HCT116 (cell line): ENCODE data around the gene CUBN. TPM values are rescaled to one million over a fixed set of nuclear protein-coding genes. Genes with fewer than 3 reads are reported as not detected.

ENCODE experiments used
- ATAC-seq: fragments of 200-7000 bp; cut with Tn5 transposase; 2 replicates; pipeline ENCODE4 v1.9.1; 2020; ENCODE audit warnings: mild to moderate bottlenecking, moderate library complexity
- BruUV-seq: library from RNA; stranded (reverse); fragments of 400-500 nt; replicated peaks from 2 replicates; lab custom pipeline; 2021; lab: Mats Ljungman, UMichigan
- CTCF ChIA-PET: fragments of 300-600 bp; sonication (Branson Sonifier 250); formaldehyde crosslinking; loops from one replicate; lab custom pipeline; 2021; ENCODE audit warnings: antibody characterized with exemption; lab: Charles Lee
- POLR2A ChIA-PET: fragments of 300-600, 350-600 bp; sonication (Branson Sonifier 250); formaldehyde crosslinking; loops from one replicate; lab custom pipeline; 2021; ENCODE audit warnings: antibody characterized with exemption; lab: Charles Lee
- RAD21 ChIA-PET, 2 experiments: fragments of 300-600 bp; sonication (Branson Sonifier 250); formaldehyde crosslinking; loops; one replicate each; lab custom pipeline; 2023; ENCODE audit warnings: low total read pairs in 2 of 2; ENCODE audit not compliant: uncharacterized antibody in 2 of 2, unreplicated experiment in 2 of 2, low non-redundant PET in 1 of 2; lab: Charles Lee
- DNase-seq: peaks from one replicate; pipeline ENCODE4 v3.0.0-alpha.2; 2010; ENCODE audit warnings: low read depth, low spot score
- H2AFZ ChIP-seq: fragments of 200-600 bp; shearing (Covaris generic), sonication (generic); 2 replicates; pipeline ENCODE4 v1.6.1; 2017; ENCODE audit warnings: low read depth, mixed run types, mixed read lengths, antibody characterized with exemption, low read length; ENCODE audit not compliant: poor library complexity, severe bottlenecking
- H3K27ac ChIP-seq: 2 replicates; pipeline ENCODE4 v1.5.1; 2012; ENCODE audit warnings: low read depth, low read length
- H3K27me3 ChIP-seq: fragments of 200-600 bp; sonication (generic); 2 replicates; pipeline ENCODE4 v1.6.1; 2016; ENCODE audit warnings: mixed run types, low read length, mixed read lengths; ENCODE audit not compliant: insufficient read depth
- H3K36me3 ChIP-seq, 2 experiments: fragments of 200-500 bp in 1 of 2; fragments of 200-600 bp in 1 of 2; sonication (Bioruptor generic) in 1 of 2; sonication (generic) in 1 of 2; 2 replicates each; pipeline versions ENCODE4 v1.5.1 to v1.6.1; 2014 to 2016; ENCODE audit warnings: low read length in 2 of 2, inconsistent platforms in 1 of 2, mixed read lengths in 1 of 2, mixed run types in 1 of 2; ENCODE audit not compliant: insufficient read depth in 2 of 2, control insufficient read depth in 1 of 2
- H3K4me1 ChIP-seq, 2 experiments: fragments of 200-600 bp in 1 of 2; sonication (generic) in 1 of 2; 2 replicates each; pipeline versions ENCODE4 v1.5.1 to v1.6.1; 2012 to 2017; ENCODE audit warnings: low read length in 2 of 2, inconsistent platforms in 1 of 2, mild to moderate bottlenecking in 1 of 2, mixed read lengths in 1 of 2, mixed run types in 1 of 2, moderate library complexity in 1 of 2; ENCODE audit not compliant: insufficient read depth in 2 of 2, control insufficient read depth in 1 of 2
- H3K4me2 ChIP-seq: fragments of 200-600 bp; sonication (generic); 2 replicates; pipeline ENCODE4 v1.6.1; 2017; ENCODE audit warnings: mixed run types, low read length, mixed read lengths
- H3K4me3 ChIP-seq, 2 experiments: fragments of 200-600 bp in 1 of 2; sonication (generic) in 1 of 2; replicated peaks in 1 of 2; 2 replicates each; pipeline ENCODE4 v1.5.1; 2011 to 2016; ENCODE audit warnings: low read length in 2 of 2, control low read depth in 1 of 2, low read depth in 1 of 2, mild to moderate bottlenecking in 1 of 2, mixed read lengths in 1 of 2, mixed run types in 1 of 2
- H3K79me2 ChIP-seq: fragments of 200-600 bp; sonication (generic); 2 replicates; pipeline ENCODE4 v1.6.1; 2017; ENCODE audit warnings: mild to moderate bottlenecking, mixed run types, low read length, moderate library complexity, mixed read lengths; ENCODE audit not compliant: insufficient read depth
- H3K9ac ChIP-seq: fragments of 200-600 bp; sonication (generic); 2 replicates; pipeline ENCODE4 v1.6.1; 2016; ENCODE audit warnings: low read length, mixed read lengths
- H3K9me2 ChIP-seq: fragments of 200-600 bp; sonication (generic), shearing (Covaris generic); 2 replicates; pipeline ENCODE4 v1.6.1; 2017; ENCODE audit warnings: mixed run types, mild to moderate bottlenecking, moderate library complexity; ENCODE audit not compliant: insufficient read depth
- H3K9me3 ChIP-seq, 2 experiments: fragments of 200-500 bp in 1 of 2; fragments of 200-600 bp in 1 of 2; sonication (Bioruptor generic) in 1 of 2; sonication (generic) in 1 of 2; 2 replicates each; pipeline ENCODE4 v1.6.1; 2014 to 2017; ENCODE audit warnings: low read length in 2 of 2, mixed read lengths in 2 of 2, inconsistent platforms in 1 of 2, low read depth in 1 of 2, mild to moderate bottlenecking in 1 of 2, mixed run types in 1 of 2, moderate library complexity in 1 of 2; ENCODE audit not compliant: control insufficient read depth in 1 of 2, insufficient read depth in 1 of 2
- H4K20me1 ChIP-seq: fragments of 200-600 bp; sonication (generic), shearing (Covaris generic); 2 replicates; pipeline ENCODE4 v1.6.1; 2017; ENCODE audit warnings: mixed run types, mild to moderate bottlenecking, moderate library complexity; ENCODE audit not compliant: insufficient read depth
- ATF3 ChIP-seq: IDR thresholded peaks from 2 replicates; pipeline ENCODE4 v1.6.1; 2012
- CBX3 ChIP-seq: IDR thresholded peaks from 2 replicates; pipeline ENCODE4 v1.6.1; 2012; ENCODE audit warnings: low read depth
- EGR1 ChIP-seq: IDR thresholded peaks from 2 replicates; pipeline ENCODE4 v1.6.1; 2012; ENCODE audit warnings: low read depth
- ELF1 ChIP-seq: IDR thresholded peaks from 2 replicates; pipeline ENCODE4 v1.6.1; 2012; ENCODE audit warnings: low read depth, borderline replicate concordance
- JUND ChIP-seq: IDR thresholded peaks from 2 replicates; pipeline ENCODE4 v1.6.1; 2012
- POLR2AphosphoS5 ChIP-seq: IDR thresholded peaks from 2 replicates; pipeline ENCODE4 v1.6.1; 2011; ENCODE audit warnings: mild to moderate bottlenecking, low read depth, low read length, moderate library complexity
- RAD21 ChIP-seq: IDR thresholded peaks from 2 replicates; pipeline ENCODE4 v1.6.1; 2012; ENCODE audit warnings: low read depth, mild to moderate bottlenecking
- REST ChIP-seq: IDR thresholded peaks from 2 replicates; pipeline ENCODE4 v1.6.1; 2012; ENCODE audit warnings: low read depth
- SIN3A ChIP-seq: IDR thresholded peaks from 2 replicates; pipeline ENCODE4 v1.6.1; 2012; ENCODE audit warnings: low read depth
- SRF ChIP-seq: IDR thresholded peaks from 2 replicates; pipeline ENCODE4 v1.6.1; 2012; ENCODE audit warnings: low read depth
- ZBTB33 ChIP-seq: IDR thresholded peaks from 2 replicates; pipeline ENCODE4 v1.6.1; 2011; ENCODE audit warnings: mild to moderate bottlenecking, low read length, moderate library complexity; ENCODE audit not compliant: insufficient replicate concordance; ENCODE audit errors: extremely low read depth
- ZFX ChIP-seq: fragments of 450-650 bp; IDR thresholded peaks from 2 replicates; pipeline ENCODE4 v1.6.1; 2017
- intact Hi-C: fragments of 100-400 bp; cut with micrococcal nuclease; formaldehyde crosslinking; loops from 2 replicates; pipeline ENCODE4 v1.10.0; 2022
- total RNA-seq: library from RNA; stranded (reverse); gene quantifications from one replicate; pipeline ENCODE4 v1.2.1, GENCODE V29; 2021; ENCODE audit not compliant: unreplicated experiment
- TF ChIP-seq, protein P1 (sequence below): IDR thresholded peaks from 2 replicates; pipeline ENCODE4 v1.6.1; 2012

Gene CUBN
- total RNA-seq, 1 experiment from 2014 or later, result 1.2 TPM

DNA sequence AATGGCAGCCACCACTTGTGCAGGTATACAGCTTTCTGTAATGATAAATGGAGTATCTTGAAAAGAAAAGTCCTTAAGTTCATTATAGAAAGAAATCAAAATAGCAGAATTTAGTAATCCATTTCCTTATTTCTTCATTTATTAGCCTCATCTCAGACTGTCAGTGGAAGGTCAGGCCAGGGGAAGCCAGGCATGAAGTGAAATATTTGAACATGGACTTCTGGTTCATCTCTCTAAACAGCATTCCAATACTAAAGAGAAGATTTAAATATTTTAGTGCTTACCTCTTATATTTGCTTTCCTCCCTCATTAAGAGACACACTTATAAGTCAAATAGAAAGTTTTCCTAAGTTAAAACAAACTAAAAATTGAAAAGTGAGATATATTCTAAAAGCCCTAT lies 45.0 kb upstream of the CUBN start:
- Histone ChIP-seq H3K79me2 (no peaks in the 10 kb centered on the region), H3K4me1 (no peaks in the 10 kb centered on the region), H3K27ac (no peak overlapping the region), H3K27me3 (no peaks in the 10 kb centered on the region), H3K9ac (no peak overlapping the region), H3K36me3 (no peaks in the 10 kb centered on the region), H3K9me2 (no peaks in the 10 kb centered on the region), H3K4me3 (no peak overlapping the region), H3K4me2 (no peak overlapping the region), H4K20me1 (no peaks in the 10 kb centered on the region), H3K9me3 (no peaks in the 10 kb centered on the region), H2AFZ (no peak overlapping the region)
- no peak for ATAC-seq
- TF ChIP-seq RAD21 (no peak), SRF (no peak), CBX3 (no peak), ATF3 (no peak), POLR2AphosphoS5 (no peak), EGR1 (no peak), REST (no peak), ELF1 (no peak), ZBTB33 (no peak), JUND (no peak), SIN3A (no peak), ZFX (no peak)
- TF ChIP-seq, protein P1, sequence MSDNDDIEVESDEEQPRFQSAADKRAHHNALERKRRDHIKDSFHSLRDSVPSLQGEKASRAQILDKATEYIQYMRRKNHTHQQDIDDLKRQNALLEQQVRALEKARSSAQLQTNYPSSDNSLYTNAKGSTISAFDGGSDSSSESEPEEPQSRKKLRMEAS, result no peak
- CTCF ChIA-PET, result no interaction called here
- POLR2A ChIA-PET, result interaction anchor here (1.2 kb wide), 1 partner anchor 283 kb away, joined by 3 read pairs; no protein-coding TSS in a partner anchor
- intact Hi-C loops, result no loop called here
- no peak for DNase-seq
- RAD21 ChIA-PET, result no interaction called here
- BruUV-seq, result no TSS peak
